ENCODE results near the gene ADCY10. TPM values are rescaled to one million over a fixed set of nuclear protein-coding genes. Genes with fewer than 3 reads are reported as not detected.

The ADCY10 gene
- total and polyA plus RNA-seq, 2 of the 8 experiments (the other 6 are each of a cell fraction or from before 2014, with no cell fraction given), result 0.02 TPM; not detected in 1

- H3K4me2 ChIP-seq (ENCODE audit: insufficient read depth in 1 of 2, low read depth in 2 of 2, low read length in 2 of 2), result no peak overlapping the region
- H3K23me2 ChIP-seq (ENCODE audit: low read depth, low read length), result no peaks in the 10 kb centered on the region
- H3K9ac ChIP-seq (replicated peaks in 1 of 4; ENCODE audit: extremely low read depth in 1 of 4, low read depth in 3 of 4, low read length in 3 of 4), result no peak overlapping the region
- H4K91ac ChIP-seq (replicated peaks; ENCODE audit: insufficient read length, low read length), result no peak overlapping the region
- WGBS, 2 experiments (ENCODE audit: extremely low coverage in 1 of 2, insufficient coverage in 1 of 2, insufficient read length in 1 of 2, insufficient replicate concordance in 2 of 2, low coverage in 1 of 2, low lambda C conversion rate in 2 of 2, missing lambda C conversion rate in 1 of 2), result 95% methylated on average over 4 of the region's 4 CpGs; no CpG with 5 or more reads in 1 of the 2 experiments
- H3K56ac ChIP-seq (replicated peaks; ENCODE audit: insufficient read length, low read depth, low read length), result no peak overlapping the region
- no peak overlapping the region for H3K4ac ChIP-seq (replicated peaks; ENCODE audit: insufficient read length, low read depth, low read length)
- H2BK20ac ChIP-seq (ENCODE audit: low read length), result no peak overlapping the region
- no peak overlapping the region for H3K23ac ChIP-seq (ENCODE audit: insufficient read length)
- FAIRE-seq (no peak), DNase-seq (ENCODE audit: low read depth in 1 of 2, low spot score in 2 of 2) (no peak)
- no peak overlapping the region for H2AFZ ChIP-seq (ENCODE audit: low read length)
- no peaks in the 10 kb centered on the region for H3K27me3 ChIP-seq (replicated peaks in 1 of 4; ENCODE audit: control insufficient read depth in 3 of 4, extremely low read depth in 1 of 4, insufficient read depth in 3 of 4, low read length in 3 of 4)
- H3K18ac ChIP-seq (ENCODE audit: extremely low read depth, low read length), result no peak overlapping the region
- H3K9me3 ChIP-seq (ENCODE audit: insufficient read depth in 2 of 2, low read depth in 1 of 2, low read length in 1 of 2), result no peaks in the 10 kb centered on the region; a peak in 1 of 4 replicates
- H2BK120ac ChIP-seq (replicated peaks; ENCODE audit: low read depth, low read length), result no peak overlapping the region
- no peak overlapping the region for H2BK15ac ChIP-seq (ENCODE audit: low read length)
- no peak overlapping the region for H4K5ac ChIP-seq (ENCODE audit: insufficient read length, low read depth, low read length)
- no peak overlapping the region for H3K27ac ChIP-seq (ENCODE audit: low read depth, low read length)
- no peaks in the 10 kb centered on the region for H3K4me1 ChIP-seq (replicated peaks in 1 of 4; ENCODE audit: control insufficient read depth in 3 of 4, insufficient read depth in 4 of 4, low read length in 3 of 4)
- CTCF ChIA-PET (ENCODE audit: partially characterized antibody), result interaction anchor here (0.6 to 1.1 kb wide), 2 partner anchors 73 to 139 kb away, joined by 3 to 4 read pairs; no protein-coding TSS in a partner anchor
- H3K79me2 ChIP-seq (ENCODE audit: control insufficient read depth in 1 of 2, insufficient read depth in 2 of 2, low read length in 2 of 2), result no peaks in the 10 kb centered on the region
- H4K20me1 ChIP-seq (replicated peaks in 1 of 2; ENCODE audit: control insufficient read depth in 1 of 2, insufficient read depth in 2 of 2, low read length in 2 of 2), result no peaks in the 10 kb centered on the region
- TF ChIP-seq TCF12 (IDR thresholded peaks at IDR 0.05; ENCODE audit: low read depth, low read length), result no peak
- H3K79me1 ChIP-seq (ENCODE audit: low read depth, low read length), result no peaks in the 10 kb centered on the region
- no peak overlapping the region for H4K8ac ChIP-seq (ENCODE audit: extremely low read depth, insufficient read depth, low read length)
- no peak overlapping the region for H2BK12ac ChIP-seq (ENCODE audit: low read depth, low read length)
- no peaks in the 10 kb centered on the region for H3K36me3 ChIP-seq (ENCODE audit: control insufficient read depth in 2 of 4, insufficient read depth in 4 of 4, low read length in 3 of 4)
- no peak overlapping the region for H3K14ac ChIP-seq (ENCODE audit: insufficient read length)
- no peak overlapping the region for H2AK5ac ChIP-seq (ENCODE audit: low read depth, low read length)
- POLR2A ChIA-PET (ENCODE audit: partially characterized antibody), result no interaction called here
- no peak overlapping the region for H3K4me3 ChIP-seq (ENCODE audit: extremely low read depth in 1 of 4, insufficient read depth in 2 of 4, low read depth in 3 of 4, low read length in 4 of 4)
- no peak overlapping the region for H2BK5ac ChIP-seq (ENCODE audit: low read depth, low read length)
Measured at GRCh38 chr1:167899253-167899681, 14.7 kb downstream of the ADCY10 start.
